Bronchial smooth muscle cell (primary cell): ENCODE measurements around the gene HCAR1. TPM values are rescaled to one million over a fixed set of nuclear protein-coding genes. Genes with fewer than 3 reads are reported as not detected.

Experiments used
- total RNA-seq: library from RNA; depleted of rRNA; stranded (reverse); fragments of >200 nt; gene quantifications from 2 replicates; pipeline ENCODE4 v1.2.1, GENCODE V29; 2014

HCAR1 gene
- total RNA-seq = under 0.01 and 0.17 TPM in 2 replicates

GRCh38 chr12:122730215-122731014 is at the start of gene HCAR1:
Gene HCAR1, minus strand, starts transcription at chr12:122730844. Its CDS starts 505 bp downstream, at chr12:122730339.

GRCh38 chr12:122752464-122753318 is 22.0 kb upstream of the HCAR1 start, which contains the start of gene DENR:
Gene DENR, plus strand, starts transcription at chr12:122752824. Its CDS starts 878 bp downstream, at chr12:122753702.

GRCh38 chr12:122716658-122717057 is 14.0 kb downstream of the HCAR1 start, which contains the start of gene HCAR3:
Gene HCAR3, minus strand, starts transcription at chr12:122716811. Its CDS starts 74 bp downstream, at chr12:122716737.

GRCh38 chr12:122702890-122703611 is 27.6 kb downstream of the HCAR1 start, which contains the start of gene HCAR2:
Gene HCAR2, minus strand, starts transcription at chr12:122703357. Its CDS starts 74 bp downstream, at chr12:122703283.

Other genes starting within 250 kb of the HCAR1 start
- 10.6 and 10.7 TPM in 2 replicates for gene ZCCHC8, start 229.9 kb downstream of the HCAR1 start, total RNA-seq
- gene RSRC2, start 203.9 kb downstream of the HCAR1 start, total RNA-seq = 35.4 and 42.9 TPM in 2 replicates
- gene KNTC1, start 203.6 kb downstream of the HCAR1 start, total RNA-seq = 6.0 and 13.4 TPM in 2 replicates
- gene HCAR2, start 27.5 kb downstream of the HCAR1 start, total RNA-seq = not detected in 2 replicates
- not detected in 2 replicates for gene HCAR3, start 14.0 kb downstream of the HCAR1 start, total RNA-seq
- gene DENR, start 22.0 kb upstream of the HCAR1 start, total RNA-seq = 20.2 and 36.1 TPM in 2 replicates
- 0.47 and 1.3 TPM in 2 replicates for gene CCDC62, start 43.7 kb upstream of the HCAR1 start, total RNA-seq
- 16.2 and 23.8 TPM in 2 replicates for gene HIP1R, start 104.6 kb upstream of the HCAR1 start, total RNA-seq
- gene VPS37B, start 165.3 kb upstream of the HCAR1 start, total RNA-seq = 7.6 and 8.5 TPM in 2 replicates
- 11.3 and 12.9 TPM in 2 replicates for gene ABCB9, start 235.6 kb upstream of the HCAR1 start, total RNA-seq
- 7.7 and 8.7 TPM in 2 replicates for gene OGFOD2, start 244.4 kb upstream of the HCAR1 start, total RNA-seq
- 233 and 240 TPM in 2 replicates for gene ARL6IP4, start 249.8 kb upstream of the HCAR1 start, total RNA-seq